ENCODE data around the gene CDH18. TPM values are rescaled to one million over a fixed set of nuclear protein-coding genes. Genes with fewer than 3 reads are reported as not detected.

Gene CDH18
- total RNA-seq, 1 experiment from 2014 or later, result 0.86 TPM

- ChIA-PET POLR2A (no interaction called here), CTCF (no interaction called here)
- Histone ChIP-seq H3K4me1 (no peaks in the 10 kb centered on the region), H3K9me3 (no peaks in the 10 kb centered on the region), H3K36me3 (ENCODE audit: control insufficient read depth, insufficient read depth, low read length) (no peaks in the 10 kb centered on the region), H3K4me3 (ENCODE audit: low read depth, low read length) (no peak overlapping the region), H3K27me3 (replicated peaks; ENCODE audit: control insufficient read depth, insufficient read depth, low read length) (no peaks in the 10 kb centered on the region)
- H3K27me3 Mint-ChIP-seq (ENCODE audit: insufficient read depth, unreplicated experiment), result no peaks in the 10 kb centered on the region
- DNase-seq, result no peak
- no TSS peak for BruUV-seq (replicated peaks)
- intact Hi-C loops (cut with micrococcal nuclease; ENCODE audit: unreplicated experiment), result no loop called here
- no peak overlapping the region for H3K27ac Mint-ChIP-seq (ENCODE audit: unreplicated experiment)
- no peak overlapping the region for H3K4me3 Mint-ChIP-seq (ENCODE audit: unreplicated experiment)
- H3K36me3 Mint-ChIP-seq (ENCODE audit: insufficient read depth, unreplicated experiment), result no peaks in the 10 kb centered on the region
- H3K4me1 Mint-ChIP-seq (ENCODE audit: low read depth, unreplicated experiment), result no peaks in the 10 kb centered on the region
- TF ChIP-seq CTCF (IDR thresholded peaks at IDR 0.05; ENCODE audit: insufficient read depth in 1 of 2, low read depth in 1 of 2, low read length in 1 of 2, severe bottlenecking in 1 of 2, unreplicated experiment in 1 of 2), result no peak
- H3K9me3 Mint-ChIP-seq (ENCODE audit: unreplicated experiment), result no peaks in the 10 kb centered on the region
Measured at GRCh38 chr5:19904766-19905165, 83.2 kb downstream of the CDH18 start.

- no peaks in the 10 kb centered on the region for H3K9me3 Mint-ChIP-seq (ENCODE audit: unreplicated experiment)
- Histone ChIP-seq H3K9me3 (no peaks in the 10 kb centered on the region), H3K4me3 (ENCODE audit: low read depth, low read length) (no peak overlapping the region), H3K27me3 (replicated peaks; ENCODE audit: control insufficient read depth, insufficient read depth, low read length) (no peaks in the 10 kb centered on the region), H3K36me3 (ENCODE audit: control insufficient read depth, insufficient read depth, low read length) (no peaks in the 10 kb centered on the region), H3K4me1 (no peaks in the 10 kb centered on the region)
- intact Hi-C loops (cut with micrococcal nuclease; ENCODE audit: unreplicated experiment), result no loop called here
- H3K27ac Mint-ChIP-seq (ENCODE audit: unreplicated experiment), result no peak overlapping the region
- POLR2A ChIA-PET, result no interaction called here
- no peaks in the 10 kb centered on the region for H3K4me1 Mint-ChIP-seq (ENCODE audit: low read depth, unreplicated experiment)
- H3K27me3 Mint-ChIP-seq (ENCODE audit: insufficient read depth, unreplicated experiment), result no peaks in the 10 kb centered on the region
- no peak for TF ChIP-seq CTCF (IDR thresholded peaks at IDR 0.05; ENCODE audit: insufficient read depth in 1 of 2, low read depth in 1 of 2, low read length in 1 of 2, severe bottlenecking in 1 of 2, unreplicated experiment in 1 of 2)
- H3K36me3 Mint-ChIP-seq (ENCODE audit: insufficient read depth, unreplicated experiment), result no peaks in the 10 kb centered on the region
- no peak overlapping the region for H3K4me3 Mint-ChIP-seq (ENCODE audit: unreplicated experiment)
- CTCF ChIA-PET, result no interaction called here
- no TSS peak for BruUV-seq (replicated peaks)
- DNase-seq, result no peak
Measured at GRCh38 chr5:19903611-19904010, 84.4 kb downstream of the CDH18 start.

- no peaks in the 10 kb centered on the region for H3K9me3 ChIP-seq
- H3K4me1 ChIP-seq, result no peaks in the 10 kb centered on the region
- DNase-seq, result no peak
- ChIA-PET CTCF (no interaction called here), POLR2A (no interaction called here)
- H3K27ac Mint-ChIP-seq (ENCODE audit: unreplicated experiment), result no peak overlapping the region
- H3K27me3 Mint-ChIP-seq (ENCODE audit: insufficient read depth, unreplicated experiment), result no peaks in the 10 kb centered on the region
- no peak overlapping the region for H3K4me3 Mint-ChIP-seq (ENCODE audit: unreplicated experiment)
- no peaks in the 10 kb centered on the region for H3K36me3 ChIP-seq (ENCODE audit: control insufficient read depth, insufficient read depth, low read length)
- no peak for TF ChIP-seq CTCF (IDR thresholded peaks at IDR 0.05; ENCODE audit: insufficient read depth in 1 of 2, low read depth in 1 of 2, low read length in 1 of 2, severe bottlenecking in 1 of 2, unreplicated experiment in 1 of 2)
- H3K27me3 ChIP-seq (replicated peaks; ENCODE audit: control insufficient read depth, insufficient read depth, low read length), result no peaks in the 10 kb centered on the region
- intact Hi-C loops (cut with micrococcal nuclease; ENCODE audit: unreplicated experiment), result no loop called here
- H3K4me3 ChIP-seq (ENCODE audit: low read depth, low read length), result no peak overlapping the region
- H3K36me3 Mint-ChIP-seq (ENCODE audit: insufficient read depth, unreplicated experiment), result no peaks in the 10 kb centered on the region
- H3K9me3 Mint-ChIP-seq (ENCODE audit: unreplicated experiment), result no peaks in the 10 kb centered on the region
- no peaks in the 10 kb centered on the region for H3K4me1 Mint-ChIP-seq (ENCODE audit: low read depth, unreplicated experiment)
- BruUV-seq (replicated peaks), result no TSS peak
Measured at GRCh38 chr5:19902316-19902934, 85.6 kb downstream of the CDH18 start.
